Neuronal stem cell (in vitro differentiated cells): ENCODE data around the gene MPP2.
A peak's percentile ranks its signal among the peaks of the same experiment; 100 is the strongest.

Experiments
- DNase-seq: peaks from one replicate; pipeline ENCODE4 v3.0.0-alpha.2; 2013; ENCODE audit warnings: low spot score
- H2AFZ ChIP-seq: one replicate; pipeline ENCODE4 v1.6.1; 2013; ENCODE audit warnings: mild to moderate bottlenecking, low read length, inconsistent platforms
- H2AK5ac ChIP-seq: 2 replicates; pipeline ENCODE4 v1.6.1; 2013; ENCODE audit warnings: low read depth, mild to moderate bottlenecking, inconsistent platforms, low read length, moderate library complexity, mixed read lengths
- H2BK120ac ChIP-seq: 2 replicates; pipeline ENCODE4 v1.6.1; 2013; ENCODE audit warnings: low read depth, mild to moderate bottlenecking, inconsistent platforms, low read length, moderate library complexity, mixed read lengths
- H2BK12ac ChIP-seq: one replicate; pipeline ENCODE4 v1.6.1; 2013; ENCODE audit warnings: low read length, inconsistent platforms
- H2BK15ac ChIP-seq: 2 replicates; pipeline ENCODE4 v1.6.1; 2013; ENCODE audit warnings: mild to moderate bottlenecking, low read length, inconsistent platforms, mixed read lengths
- H2BK5ac ChIP-seq: one replicate; pipeline ENCODE4 v1.6.1; 2013; ENCODE audit warnings: inconsistent platforms, mild to moderate bottlenecking, low read length, moderate library complexity
- H3K14ac ChIP-seq: one replicate; pipeline ENCODE4 v1.6.1; 2013; ENCODE audit warnings: low read length, inconsistent platforms
- H3K18ac ChIP-seq: 2 replicates; pipeline ENCODE4 v1.6.1; 2013; ENCODE audit warnings: low read length, inconsistent platforms
- H3K23ac ChIP-seq: 2 replicates; pipeline ENCODE4 v1.6.1; 2013; ENCODE audit warnings: low read depth, mild to moderate bottlenecking, mixed read lengths, low read length, inconsistent platforms; ENCODE audit not compliant: poor library complexity
- H3K27ac ChIP-seq: replicated peaks from 3 replicates; pipeline ENCODE4 v1.5.1; 2013; ENCODE audit warnings: low read length, inconsistent platforms
- H3K27me3 ChIP-seq, 3 experiments: 2 replicates each; pipeline ENCODE4 v1.6.1; 2013; ENCODE audit warnings: low read length in 3 of 3, mild to moderate bottlenecking in 2 of 3, inconsistent platforms in 1 of 3, low read depth in 1 of 3, mixed read lengths in 1 of 3, moderate library complexity in 1 of 3; ENCODE audit not compliant: control insufficient read depth in 3 of 3, insufficient read depth in 3 of 3
- H3K36me3 ChIP-seq, 2 donors: replicated peaks in 1 of 2; 2 replicates each; pipeline ENCODE4 v1.6.1; 2013; ENCODE audit warnings: low read length in 2 of 2; ENCODE audit not compliant: control insufficient read depth in 2 of 2, insufficient read depth in 2 of 2
- H3K4ac ChIP-seq: 2 replicates; pipeline ENCODE4 v1.6.1; 2013; ENCODE audit warnings: inconsistent platforms, mild to moderate bottlenecking, low read length, moderate library complexity
- H3K4me1 ChIP-seq, 2 donors: 1 replicate in 1 of 2; 2 replicates in 1 of 2; pipeline ENCODE4 v1.6.1; 2013; ENCODE audit warnings: low read length in 2 of 2, low read depth in 1 of 2; ENCODE audit not compliant: control insufficient read depth in 2 of 2, insufficient read depth in 1 of 2
- H3K4me2 ChIP-seq: one replicate; pipeline ENCODE4 v1.6.1; 2013; ENCODE audit warnings: mild to moderate bottlenecking, low read length, inconsistent platforms; ENCODE audit not compliant: insufficient read depth, poor library complexity, severe bottlenecking
- H3K4me3 ChIP-seq, 2 donors: 2 replicates each; pipeline ENCODE4 v1.5.1; 2013; ENCODE audit warnings: low read length in 2 of 2, mild to moderate bottlenecking in 2 of 2, inconsistent platforms in 1 of 2, moderate library complexity in 1 of 2
- H3K79me1 ChIP-seq: one replicate; pipeline ENCODE4 v1.6.1; 2013; ENCODE audit warnings: low read depth, mild to moderate bottlenecking, inconsistent platforms, low read length, moderate library complexity
- H3K9ac ChIP-seq: one replicate; pipeline ENCODE4 v1.6.1; 2013; ENCODE audit warnings: mild to moderate bottlenecking, low read depth, low read length, inconsistent platforms; ENCODE audit not compliant: poor library complexity
- H3K9me3 ChIP-seq, 2 donors: replicated peaks in 1 of 2; 2 replicates each; pipeline versions ENCODE3 to v1.6.1; 2013; ENCODE audit warnings: low read length in 2 of 2, mild to moderate bottlenecking in 2 of 2, inconsistent platforms in 1 of 2, low read depth in 1 of 2, mixed read lengths in 1 of 2, moderate library complexity in 1 of 2; ENCODE audit not compliant: control insufficient read depth in 2 of 2, insufficient read depth in 1 of 2
- H4K8ac ChIP-seq: one replicate; pipeline ENCODE4 v1.6.1; 2013; ENCODE audit warnings: low read depth, mild to moderate bottlenecking, inconsistent platforms, low read length, moderate library complexity
- H4K91ac ChIP-seq: one replicate; pipeline ENCODE4 v1.6.1; 2013; ENCODE audit warnings: low read length, low read depth, mild to moderate bottlenecking, inconsistent platforms; ENCODE audit not compliant: poor library complexity
- WGBS, 2 donors: extraction: QIAGEN DNeasy Blood & Tissue Kit; methylation state at CpG; one replicate each; pipeline ENCODE4 v1.1.7; 2013; ENCODE audit warnings: missing lambda C conversion rate in 2 of 2, mixed read lengths in 1 of 2; ENCODE audit not compliant: insufficient read length in 2 of 2, insufficient replicate concordance in 1 of 2; ENCODE audit errors: extremely low coverage in 2 of 2; 5-methylcytosine and 5-hydroxymethylcytosine counted together

Gene MPP2

GRCh38 chr17:43852571-43852970 is 54.8 kb downstream of the MPP2 start:
- H3K23ac ChIP-seq = no peak overlapping the region
- H3K14ac ChIP-seq = no peak overlapping the region
- no peak overlapping the region for H2BK5ac ChIP-seq
- no CpG with 5 or more reads among the region's 8 CpGs for WGBS, 2 donors
- no peak for DNase-seq
- peak overlapping the region; percentile 27 for H2BK15ac ChIP-seq
- H3K4me3 ChIP-seq = no peak overlapping the region
- H4K8ac ChIP-seq = no peak overlapping the region
- H3K27ac ChIP-seq = no peak overlapping the region
- H3K9me3 ChIP-seq = no peaks in the 10 kb centered on the region
- H3K27me3 ChIP-seq = peaks cover 0 to 56% (median 0%) of the 10 kb centered on the region in 3 experiments
- no peaks in the 10 kb centered on the region for H3K36me3 ChIP-seq
- no peak overlapping the region for H2AK5ac ChIP-seq
- H3K4me2 ChIP-seq = no peak overlapping the region
- H3K9ac ChIP-seq = no peak overlapping the region
- H2AFZ ChIP-seq = no peak overlapping the region
- H2BK120ac ChIP-seq = no peak overlapping the region
- no peak overlapping the region for H4K91ac ChIP-seq
- H3K4ac ChIP-seq = no peak overlapping the region
- H3K79me1 ChIP-seq = no peaks in the 10 kb centered on the region
- no peak overlapping the region for H2BK12ac ChIP-seq
- no peak overlapping the region for H3K18ac ChIP-seq
- no peaks in the 10 kb centered on the region for H3K4me1 ChIP-seq

- no peak overlapping the region for H3K27ac ChIP-seq
- H3K18ac ChIP-seq = peak overlapping the region; percentile 13
- peak overlapping the region; percentile 28 for H3K23ac ChIP-seq
- no peak overlapping the region for H2BK5ac ChIP-seq
- H2BK15ac ChIP-seq = no peak overlapping the region
- peaks cover 0 to 27% (median 3%) of the 10 kb centered on the region in 3 experiments for H3K27me3 ChIP-seq
- H3K4ac ChIP-seq = no peak overlapping the region
- no peak overlapping the region for H2BK12ac ChIP-seq
- H3K9me3 ChIP-seq = no peaks in the 10 kb centered on the region
- H3K36me3 ChIP-seq = no peaks in the 10 kb centered on the region
- DNase-seq = no peak
- H3K9ac ChIP-seq = peak overlapping the region; percentile 61
- H3K14ac ChIP-seq = peak overlapping the region; percentile 31
- WGBS, 2 donors = no CpG with 5 or more reads among the region's 8 CpGs
- no peak overlapping the region for H4K8ac ChIP-seq
- no peak overlapping the region for H2AFZ ChIP-seq
- peaks cover 3 to 6% of the 10 kb centered on the region in 2 donors for H3K4me1 ChIP-seq
- no peaks in the 10 kb centered on the region for H3K79me1 ChIP-seq
- H2BK120ac ChIP-seq = no peak overlapping the region
- H3K4me2 ChIP-seq = no peak overlapping the region
- no peak overlapping the region for H3K4me3 ChIP-seq
- no peak overlapping the region for H2AK5ac ChIP-seq
- no peak overlapping the region for H4K91ac ChIP-seq
Measured at GRCh38 chr17:43849116-43849515, 58.2 kb downstream of the MPP2 start.

GRCh38 chr17:43848601-43849000 is 58.7 kb downstream of the MPP2 start:
- Histone ChIP-seq H3K79me1 (no peaks in the 10 kb centered on the region), H3K14ac (no peak overlapping the region), H4K91ac (no peak overlapping the region), H3K9me3 (no peaks in the 10 kb centered on the region), H3K27ac (no peak overlapping the region), H2AK5ac (no peak overlapping the region), H3K4me1 (peaks cover 3 to 6% of the 10 kb centered on the region in 2 donors), H2BK15ac (no peak overlapping the region), H3K4me3 (no peak overlapping the region), H2AFZ (no peak overlapping the region), H3K23ac (peak overlapping the region; percentile 28), H3K36me3 (no peaks in the 10 kb centered on the region), H4K8ac (no peak overlapping the region), H3K18ac (no peak overlapping the region), H2BK5ac (no peak overlapping the region), H3K4ac (no peak overlapping the region), H3K4me2 (no peak overlapping the region), H3K27me3 (peaks cover 0 to 22% (median 3%) of the 10 kb centered on the region in 3 experiments), H2BK120ac (no peak overlapping the region), H2BK12ac (no peak overlapping the region), H3K9ac (peak overlapping the region; percentile 61)
- DNase-seq = no peak
- no CpG with 5 or more reads among the region's 10 CpGs for whole genome bisulfite sequencing, 2 donors

- no CpG with 5 or more reads among the region's 17 CpGs for WGBS, 2 donors
- no peak within 1 kb of the TSS for H3K4me3 ChIP-seq
Measured at GRCh38 chr17:43846963-43847371, 60.4 kb downstream of the MPP2 start, which contains the start of gene CD300LG. Gene CD300LG, plus strand, starts transcription at chr17:43847176. Its CDS starts 41 bp downstream, at chr17:43847217.

More at GRCh38 chr17:43846963-43847371, 60.4 kb downstream of the MPP2 start, which contains the start of gene CD300LG:
- Histone ChIP-seq H4K91ac (no peak within 1 kb of the TSS), H3K4me2 (no peak within 1 kb of the TSS), H3K9ac (no peak within 1 kb of the TSS), H2BK120ac (no peak within 1 kb of the TSS), H3K79me1 (no peaks in the 10 kb centered on the region), H3K18ac (peak within 1 kb of the TSS; percentile 53), H3K9me3 (no peaks in the 10 kb centered on the region), H3K36me3 (no peaks in the 10 kb centered on the region), H3K4me1 (peaks cover 3 to 6% of the 10 kb centered on the region in 2 donors), H3K14ac (no peak within 1 kb of the TSS), H2BK15ac (peak within 1 kb of the TSS; percentile 91), H3K27ac (no peak within 1 kb of the TSS), H4K8ac (no peak within 1 kb of the TSS), H3K4ac (no peak within 1 kb of the TSS), H2BK5ac (no peak within 1 kb of the TSS), H3K23ac (peak within 1 kb of the TSS; percentile 39), H2AFZ (peak within 1 kb of the TSS; percentile 74), H3K27me3 (peaks cover 0 to 11% (median 3%) of the 10 kb centered on the region in 3 experiments), H2BK12ac (peak within 1 kb of the TSS; percentile 41), H2AK5ac (peak within 1 kb of the TSS; percentile 78)
- DNase-seq = no peak
